GM21619 (cell line): ENCODE measurements around the gene FCGR2B.
"Not testable (repeated sequence)": the region's sequence is repeated elsewhere in the genome, so short reads cannot be mapped to it uniquely, and the experiment has no call there.

ENCODE experiments used
- ATAC-seq: cut with Tn5 transposase; IDR thresholded peaks from one replicate; pipeline ENCODE4 v1.9.1; 2021; ENCODE audit not compliant: unreplicated experiment

FCGR2B gene

GRCh38 chr1:161662684-161663339, at the start of gene FCGR2B:
Gene FCGR2B, plus strand, starts transcription at chr1:161663143. Its CDS starts 99 bp downstream, at chr1:161663242.
- ATAC-seq, result peak; percentile 63

GRCh38 chr1:161616417-161616816, 46.5 kb upstream of the FCGR2B start:
- not testable (repeated sequence) for ATAC-seq

GRCh38 chr1:161618517-161618916, 44.4 kb upstream of the FCGR2B start:
- not testable (repeated sequence) for ATAC-seq

- not testable (repeated sequence) for ATAC-seq
These were observed 42.5 kb upstream of the FCGR2B start for GRCh38 chr1:161620399-161620798.

GRCh38 chr1:161621181-161622000, 41.6 kb upstream of the FCGR2B start:
- ATAC-seq, result peak; percentile 43

- ATAC-seq, result peak; percentile 25
These were observed 40.9 kb upstream of the FCGR2B start for GRCh38 chr1:161622054-161622453.

- peak; percentile 49 for ATAC-seq
These were observed 39.4 kb upstream of the FCGR2B start for GRCh38 chr1:161623401-161624051.

- not testable (repeated sequence) for ATAC-seq
These were observed 38.3 kb upstream of the FCGR2B start for GRCh38 chr1:161624605-161625004.

- ATAC-seq, result not testable (repeated sequence)
These were observed 36.3 kb upstream of the FCGR2B start for GRCh38 chr1:161626445-161627146.

GRCh38 chr1:161630128-161630742, 32.7 kb upstream of the FCGR2B start:
- ATAC-seq, result not testable (repeated sequence)

GRCh38 chr1:161631076-161631475, 31.9 kb upstream of the FCGR2B start, which contains the start of gene FCGR3B:
Gene FCGR3B, minus strand, starts transcription at chr1:161631176. Its CDS starts 82 bp downstream, at chr1:161631094.
- ATAC-seq, result no peak

GRCh38 chr1:161634993-161635392, 27.9 kb upstream of the FCGR2B start:
- ATAC-seq, result not testable (repeated sequence)

- ATAC-seq, result not testable (repeated sequence)
These were observed 26.7 kb upstream of the FCGR2B start for GRCh38 chr1:161636189-161636782.

- not testable (repeated sequence) for ATAC-seq
These were observed 26.0 kb upstream of the FCGR2B start for GRCh38 chr1:161636976-161637375.

GRCh38 chr1:161638251-161638993, 24.5 kb upstream of the FCGR2B start:
- ATAC-seq, result not testable (repeated sequence)

- not testable (repeated sequence) for ATAC-seq
These were observed 23.7 kb upstream of the FCGR2B start for GRCh38 chr1:161639203-161639602.

- ATAC-seq, result not testable (repeated sequence)
These were observed 20.2 kb upstream of the FCGR2B start for GRCh38 chr1:161642697-161643096.

GRCh38 chr1:161643481-161644208, 19.3 kb upstream of the FCGR2B start:
- ATAC-seq, result not testable (repeated sequence)

- ATAC-seq, result not testable (repeated sequence)
These were observed 18.1 kb upstream of the FCGR2B start for GRCh38 chr1:161644855-161645254.
